GM08714 (cell line): ENCODE results near the gene DDX3X.
"Not testable (repeated sequence)": the region's sequence is repeated elsewhere in the genome, so short reads cannot be mapped to it uniquely, and the experiment has no call there.

Source experiments
- H3K4me3 ChIP-seq: fragments of 200-500 bp; sonication (Bioruptor generic); 2 replicates; pipeline ENCODE4 v1.5.1; 2014; ENCODE audit warnings: mild to moderate bottlenecking, low read length, inconsistent platforms
- ZNF274 ChIP-seq: IDR thresholded peaks from 2 replicates; pipeline ENCODE4 v1.6.1; 2012; ENCODE audit warnings: mild to moderate bottlenecking, low read depth, low read length

DDX3X gene

DNA sequence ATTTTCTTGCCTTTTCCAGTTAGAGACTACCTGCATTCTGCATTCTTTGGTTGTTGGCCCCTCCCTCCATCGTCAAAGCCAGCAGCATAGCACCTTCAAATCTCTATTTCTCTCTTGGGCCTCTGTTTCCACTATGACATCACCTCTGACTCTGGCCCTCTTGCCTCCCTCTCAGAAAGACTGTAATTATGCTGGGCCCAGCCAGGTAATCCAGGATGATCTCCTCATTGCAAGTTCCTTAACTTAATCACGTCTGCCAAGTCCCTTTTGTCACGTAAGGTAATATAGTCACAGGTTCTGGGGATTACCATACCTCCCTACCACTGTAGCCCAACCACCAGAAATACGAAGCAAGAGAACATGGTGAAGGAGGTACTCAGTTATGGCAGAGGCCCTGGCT is 73.9 kb downstream of the DDX3X start:
- H3K4me3 ChIP-seq = no peak overlapping the region
- no peak for TF ChIP-seq ZNF274

- no peak for TF ChIP-seq ZNF274
- H3K4me3 ChIP-seq = no peak overlapping the region
Measured at GRCh38 chrX:41408576-41408975, 74.6 kb downstream of the DDX3X start.

DNA sequence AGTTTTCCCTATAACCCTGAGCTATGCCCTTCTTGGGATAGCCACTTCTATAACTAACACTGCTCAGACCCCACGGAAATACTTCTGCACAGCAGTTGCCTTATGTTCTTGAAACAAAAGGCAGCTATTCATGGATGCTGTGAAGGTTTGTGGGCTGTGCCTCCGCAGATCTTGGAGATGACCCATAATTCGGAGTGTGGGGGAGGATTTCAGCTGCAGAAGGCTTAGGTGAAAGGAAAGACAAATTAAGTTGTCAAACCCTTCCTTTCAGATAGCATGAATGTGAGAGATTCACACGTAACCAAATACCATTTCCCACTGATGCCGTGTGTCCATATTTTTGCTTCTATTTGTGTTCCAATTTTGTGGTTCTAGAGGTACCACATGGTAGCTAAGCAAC is 75.0 kb downstream of the DDX3X start:
- no peak for TF ChIP-seq ZNF274
- H3K4me3 ChIP-seq = no peak overlapping the region

GRCh38 chrX:41411222-41411621 is 77.3 kb downstream of the DDX3X start:
- not testable (repeated sequence) for H3K4me3 ChIP-seq

- TF ChIP-seq ZNF274 = no peak
- no peak overlapping the region for H3K4me3 ChIP-seq
Measured at GRCh38 chrX:41412261-41413081, 78.5 kb downstream of the DDX3X start.
